Neural cell (in vitro differentiated cells): ENCODE results near the gene NEURL3.

Experiments used
- RAD21 ChIP-seq: fragments of 450-650 bp; conservative IDR thresholded peaks from 2 replicates; pipeline ENCODE4 v1.6.1; 2014; ENCODE audit warnings: antibody characterized with exemption, mild to moderate bottlenecking, moderate library complexity
- TF ChIP-seq, protein P1 (sequence below): fragments of 450-650 bp; IDR thresholded peaks from 2 replicates; pipeline ENCODE4 v1.5.1; 2014; ENCODE audit warnings: antibody characterized with exemption, mild to moderate bottlenecking, moderate library complexity; ENCODE audit not compliant: poor library complexity, severe bottlenecking

DNA sequence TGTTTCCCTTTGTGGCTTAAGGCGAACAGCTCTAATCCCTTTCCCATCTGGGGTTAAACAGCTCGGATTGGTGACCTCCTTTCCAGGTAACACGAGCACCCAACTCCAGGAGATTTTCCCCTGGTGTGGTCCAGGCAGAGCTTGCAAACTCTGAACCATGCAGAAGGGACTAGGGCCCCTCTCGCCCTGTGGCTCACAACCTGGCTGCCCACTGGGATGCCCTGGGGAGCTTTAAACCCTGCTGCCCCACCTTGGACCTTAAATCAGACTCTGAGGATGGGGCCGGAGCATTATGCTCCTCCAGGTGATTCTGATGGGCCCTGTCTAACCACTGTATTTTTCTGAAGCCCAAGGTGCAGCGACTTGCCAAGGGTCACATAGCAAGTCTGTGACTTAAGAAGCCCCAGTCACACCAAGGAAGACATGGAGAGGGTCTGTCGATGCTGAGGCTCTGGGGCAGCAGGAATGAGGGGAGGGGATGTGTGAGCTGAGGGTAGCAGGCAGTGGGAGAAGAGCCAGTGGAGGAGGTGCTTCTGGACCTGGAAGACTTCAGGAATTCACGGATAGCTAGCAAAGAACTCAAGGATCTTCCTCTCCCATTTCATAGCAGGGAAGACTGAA, 37.3 kb upstream of the NEURL3 start:
- no peak for TF ChIP-seq RAD21
- TF ChIP-seq, protein P1, sequence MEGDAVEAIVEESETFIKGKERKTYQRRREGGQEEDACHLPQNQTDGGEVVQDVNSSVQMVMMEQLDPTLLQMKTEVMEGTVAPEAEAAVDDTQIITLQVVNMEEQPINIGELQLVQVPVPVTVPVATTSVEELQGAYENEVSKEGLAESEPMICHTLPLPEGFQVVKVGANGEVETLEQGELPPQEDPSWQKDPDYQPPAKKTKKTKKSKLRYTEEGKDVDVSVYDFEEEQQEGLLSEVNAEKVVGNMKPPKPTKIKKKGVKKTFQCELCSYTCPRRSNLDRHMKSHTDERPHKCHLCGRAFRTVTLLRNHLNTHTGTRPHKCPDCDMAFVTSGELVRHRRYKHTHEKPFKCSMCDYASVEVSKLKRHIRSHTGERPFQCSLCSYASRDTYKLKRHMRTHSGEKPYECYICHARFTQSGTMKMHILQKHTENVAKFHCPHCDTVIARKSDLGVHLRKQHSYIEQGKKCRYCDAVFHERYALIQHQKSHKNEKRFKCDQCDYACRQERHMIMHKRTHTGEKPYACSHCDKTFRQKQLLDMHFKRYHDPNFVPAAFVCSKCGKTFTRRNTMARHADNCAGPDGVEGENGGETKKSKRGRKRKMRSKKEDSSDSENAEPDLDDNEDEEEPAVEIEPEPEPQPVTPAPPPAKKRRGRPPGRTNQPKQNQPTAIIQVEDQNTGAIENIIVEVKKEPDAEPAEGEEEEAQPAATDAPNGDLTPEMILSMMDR = no peak
